Motor neuron (in vitro differentiated cells): ENCODE measurements around the gene TRPC6. TPM values are rescaled to one million over a fixed set of nuclear protein-coding genes. Genes with fewer than 3 reads are reported as not detected.
"Not testable (repeated sequence)": the region's sequence is repeated elsewhere in the genome, so short reads cannot be mapped to it uniquely, and the experiment has no call there.

ENCODE experiments used
- ATAC-seq, 8 experiments: fragments of 200-7000 bp; cut with Tn5 transposase; replicated peaks in 6 of 8; 2 replicates each; pipeline ENCODE4 v1.8.0; 2021; ENCODE audit warnings: mild to moderate bottlenecking in 8 of 8, moderate library complexity in 8 of 8
- H3K27ac ChIP-seq, 2 donors: fragments of 250-450 bp; sonication (Bioruptor Pico); 2 replicates each; pipeline ENCODE4 v1.9.0; 2021; ENCODE audit warnings: antibody characterized with exemption in 2 of 2, mild to moderate bottlenecking in 2 of 2, moderate library complexity in 1 of 2
- H3K4me1 ChIP-seq, 2 donors: fragments of 250-450 bp; sonication (Bioruptor Pico); replicated peaks in 1 of 2; 2 replicates each; pipeline ENCODE4 v1.6.1; 2021; ENCODE audit warnings: antibody characterized with exemption in 2 of 2, mild to moderate bottlenecking in 2 of 2, moderate library complexity in 1 of 2
- H3K4me3 ChIP-seq, 5 donors: fragments of 250-450 bp; sonication (Bioruptor Pico); 2 replicates each; pipeline ENCODE4 v1.9.0; 2021; ENCODE audit warnings: antibody characterized with exemption in 5 of 5, mild to moderate bottlenecking in 5 of 5, moderate library complexity in 4 of 5
- WGBS, 10 experiments: fragments of 450-650 bp; shearing (Covaris generic); methylation state at CpG; one replicate each; pipeline ENCODE4 v1.0.0; 2022; 5-methylcytosine and 5-hydroxymethylcytosine counted together
- in situ Hi-C, 9 experiments: fragments of 400-800 bp; cut with MboI; loops; one replicate each; pipeline ENCODE4 v1.15.0; 2021; ENCODE audit warnings: low sequenced_read_pairs in 9 of 9, low pct_unique_long_range_greater_than_20kb in 2 of 9; ENCODE audit not compliant: unreplicated experiment in 9 of 9
- total RNA-seq, 8 experiments: library from RNA; unstranded; fragments of 300-600 nt; gene quantifications; 2 replicates each; pipeline versions ENCODE4 v1.2.3 to v1.2.4, GENCODE V29; 2022

Gene TRPC6
- total RNA-seq, 8 experiments from 2014 or later: 0.14 to 4.9 (median 0.49) TPM

DNA sequence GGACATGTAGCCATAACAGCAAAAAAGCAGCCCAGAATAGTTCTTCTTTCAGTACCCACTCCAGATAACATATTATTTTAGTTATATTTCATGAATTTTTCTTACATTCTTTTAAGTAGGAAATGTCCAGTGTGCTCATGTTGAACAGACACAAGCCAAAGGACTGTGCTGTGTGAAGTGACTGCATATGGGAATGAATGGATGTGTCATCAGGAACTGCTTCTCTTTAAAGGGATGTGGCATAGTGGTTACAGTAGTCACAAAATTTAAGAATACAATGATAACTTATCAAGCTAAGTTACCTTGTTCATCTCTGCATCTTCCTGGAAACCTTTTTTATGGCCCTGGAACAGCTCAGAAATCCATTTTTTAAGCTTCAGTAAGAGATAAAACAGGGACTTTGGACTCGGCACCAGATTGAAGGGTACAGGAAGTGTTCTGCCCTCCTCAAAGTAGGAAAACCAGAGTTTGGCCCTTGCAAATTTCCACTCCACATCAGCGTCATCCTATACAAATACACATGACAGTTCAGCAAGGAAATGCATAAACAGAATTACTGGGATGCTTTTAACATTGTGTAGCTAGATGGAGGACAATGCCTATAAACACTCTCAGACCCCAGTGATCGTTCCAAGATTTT, 112.8 kb downstream of the TRPC6 start:
- in situ Hi-C loops: loop anchor here in 2 of 9 experiments (10.0 to 25.0 kb wide), 3 partner anchors 374 to 541 kb away; no protein-coding TSS in a partner anchor
- Histone ChIP-seq H3K4me1 (no peaks in the 10 kb centered on the region), H3K27ac (no peak overlapping the region), H3K4me3 (no peak overlapping the region)
- ATAC-seq: peak in 3 of 8 experiments; percentile 59 to 87 (median 75)
- WGBS, 10 experiments: 50 to 100% (median 85%) methylated on average over 1 to 3 of the region's 3 CpGs

DNA sequence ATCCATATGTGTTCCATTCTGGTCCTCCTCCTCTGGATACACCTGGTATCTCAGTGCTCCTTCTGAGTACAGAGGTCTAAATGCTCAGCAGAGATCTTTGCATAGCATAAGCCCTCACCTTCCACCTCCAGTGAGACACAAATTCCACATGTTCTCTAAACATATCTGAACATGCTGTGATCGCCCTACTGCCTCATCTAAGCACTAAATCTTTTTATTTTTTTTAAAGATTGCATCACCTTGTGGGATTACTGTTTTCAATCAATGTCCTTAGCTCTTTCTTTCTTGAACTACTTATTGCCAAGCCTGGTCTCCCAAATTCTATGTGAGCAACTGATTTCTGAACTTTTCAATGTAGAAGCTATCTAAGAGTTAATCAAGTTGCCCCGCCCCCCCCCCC, 113.4 kb downstream of the TRPC6 start:
- WGBS, 10 experiments: 10 to 100% (median 78%) methylated on average over 1 to 2 of the region's 2 CpGs
- no peak overlapping the region for H3K27ac ChIP-seq
- no peak overlapping the region for H3K4me3 ChIP-seq
- in situ Hi-C loops: loop anchor here in 2 of 9 experiments (10.0 to 25.0 kb wide), 3 partner anchors 374 to 542 kb away; no protein-coding TSS in a partner anchor
- peak in 1 of 8 experiments; percentile 12 for ATAC-seq
- no peaks in the 10 kb centered on the region for H3K4me1 ChIP-seq

DNA sequence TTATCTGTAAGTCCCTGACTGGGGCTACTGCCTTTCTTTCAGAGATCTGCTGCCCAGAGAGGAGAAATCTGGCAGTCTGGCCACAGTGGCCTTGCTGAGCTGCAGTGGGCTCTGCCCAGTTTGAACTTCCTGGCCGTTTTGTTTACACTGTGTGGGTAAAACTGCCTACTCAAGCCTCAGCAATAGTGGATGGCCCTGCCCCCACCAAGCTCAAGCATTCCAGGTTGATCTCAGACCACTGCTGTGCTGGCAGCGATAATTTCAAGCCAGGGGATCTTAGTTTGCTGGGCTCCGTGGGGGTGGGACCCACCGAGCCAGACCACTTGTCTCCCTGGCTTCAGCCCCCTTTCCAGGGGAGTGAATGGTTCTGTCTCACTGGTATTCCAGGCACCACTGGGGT, 117.5 kb downstream of the TRPC6 start:
- Histone ChIP-seq H3K4me3 (no peak overlapping the region), H3K27ac (no peak overlapping the region), H3K4me1 (no peaks in the 10 kb centered on the region)
- no peak for ATAC-seq
- in situ Hi-C loops: loop anchor here in 3 of 9 experiments (10.0 to 25.0 kb wide), 3 partner anchors 378 to 546 kb away; no protein-coding TSS in a partner anchor
- WGBS, 10 experiments: 20 to 72% (median 43%) methylated on average over 1 to 3 of the region's 4 CpGs; no CpG with 5 or more reads in 4 of the 10 experiments

DNA sequence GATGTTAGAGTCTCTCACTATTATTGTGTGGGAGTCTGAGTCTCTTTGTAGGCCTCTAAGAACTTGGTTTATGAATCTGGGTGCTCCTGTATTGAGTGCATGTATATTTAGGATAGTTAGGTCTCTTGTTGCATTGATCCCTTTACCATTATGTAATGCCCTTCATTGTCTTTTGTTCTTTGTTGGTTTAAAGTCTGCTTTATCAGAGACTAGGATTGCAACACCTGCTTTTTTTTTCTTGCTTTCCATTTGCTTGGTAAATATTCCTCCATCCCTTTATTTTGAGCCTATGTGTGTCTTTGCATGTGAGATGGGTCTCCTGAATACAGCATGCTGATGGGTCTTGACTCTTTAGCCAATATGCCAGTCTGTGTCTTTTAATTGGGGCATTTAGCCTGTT, 119.4 kb downstream of the TRPC6 start:
- not testable (repeated sequence) for ATAC-seq, H3K4me3 ChIP-seq, H3K4me1 ChIP-seq, H3K27ac ChIP-seq
- in situ Hi-C loops: loop anchor here in 3 of 9 experiments (10.0 to 25.0 kb wide), 3 partner anchors 380 to 548 kb away; no protein-coding TSS in a partner anchor

DNA sequence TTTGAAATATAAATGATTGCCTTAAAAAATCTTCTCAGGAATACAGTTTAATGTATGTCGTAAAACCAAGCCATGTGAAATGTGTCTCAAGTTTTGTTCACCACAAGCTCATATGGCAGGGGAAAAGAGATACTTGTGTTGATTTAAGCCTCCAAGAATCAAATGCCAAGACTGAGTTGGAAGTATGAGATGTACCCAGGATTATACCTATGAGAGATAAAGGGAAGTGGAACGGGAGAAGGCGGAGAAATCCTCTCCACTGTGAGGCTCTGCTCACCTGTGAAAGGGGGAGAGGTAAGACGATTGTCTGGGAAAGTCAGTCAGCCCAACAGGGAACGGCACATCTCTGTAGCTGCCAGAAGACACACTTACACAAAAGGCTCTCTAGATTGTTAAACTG, 124.8 kb downstream of the TRPC6 start:
- no peak for ATAC-seq
- 80 to 100% (median 89%) methylated on average over 3 to 4 of the region's 5 CpGs; no CpG with 5 or more reads in 2 of the 10 experiments for WGBS, 10 experiments
- Histone ChIP-seq H3K4me3 (no peak overlapping the region), H3K27ac (no peak overlapping the region), H3K4me1 (no peaks in the 10 kb centered on the region)
- in situ Hi-C loops: loop anchor here in 3 of 9 experiments (10.0 to 25.0 kb wide), 3 partner anchors 386 to 553 kb away; no protein-coding TSS in a partner anchor

DNA sequence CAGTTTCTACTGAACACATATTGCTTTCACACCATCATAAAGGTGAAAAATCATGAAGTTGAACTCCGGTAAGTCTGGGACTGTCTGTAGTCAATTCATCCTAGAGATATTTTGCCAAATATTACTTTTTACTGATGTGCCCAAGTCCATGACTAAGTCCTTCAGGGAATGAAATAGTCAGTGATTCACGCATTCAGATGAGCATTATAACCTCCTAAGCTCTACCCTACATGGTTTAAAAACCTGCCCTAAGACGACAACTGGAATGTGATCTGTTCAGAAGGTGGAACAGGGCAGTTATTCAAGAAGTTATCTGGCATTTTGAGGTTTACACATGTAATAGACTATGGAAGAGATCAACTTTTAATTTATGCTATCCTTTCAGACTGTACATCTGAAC, 125.6 kb downstream of the TRPC6 start:
- Histone ChIP-seq H3K4me3 (no peak overlapping the region), H3K4me1 (no peaks in the 10 kb centered on the region), H3K27ac (no peak overlapping the region)
- WGBS, 10 experiments: 17 to 89% (median 62%) methylated on average over 1 to 3 of the region's 3 CpGs; no CpG with 5 or more reads in 2 of the 10 experiments
- ATAC-seq: peak in 2 of 8 experiments; percentile 63 to 77
- in situ Hi-C loops: loop anchor here in 3 of 9 experiments (10.0 to 25.0 kb wide), 3 partner anchors 387 to 554 kb away; no protein-coding TSS in a partner anchor

DNA sequence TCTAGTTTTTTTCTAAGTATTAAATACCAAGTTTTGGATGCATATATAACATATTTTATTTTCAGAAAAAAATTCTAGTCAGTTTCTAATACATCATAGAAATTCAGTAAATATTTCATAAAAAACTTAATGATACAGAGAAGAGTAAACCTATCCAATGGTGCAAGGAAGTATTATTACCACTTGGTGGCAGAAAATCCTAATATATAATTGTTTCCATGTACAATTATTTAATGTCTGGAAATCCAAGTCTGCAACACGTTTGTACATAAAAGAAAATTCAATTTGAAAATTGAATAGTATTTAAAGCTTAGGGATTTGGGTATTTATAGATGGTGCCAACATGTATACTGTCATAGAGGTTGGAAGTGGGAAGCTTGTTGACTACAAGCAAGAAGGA, 127.0 kb downstream of the TRPC6 start:
- Histone ChIP-seq H3K4me1 (no peaks in the 10 kb centered on the region), H3K27ac (no peak overlapping the region), H3K4me3 (no peak overlapping the region)
- ATAC-seq: peak in 3 of 8 experiments; percentile 45 to 72 (median 59)
- 0 to 10% (median 0%) methylated on average over 1 of the region's 1 CpG; no CpG with 5 or more reads in 3 of the 10 experiments for WGBS, 10 experiments
- in situ Hi-C loops: loop anchor here in 3 of 9 experiments (10.0 to 25.0 kb wide), 3 partner anchors 388 to 555 kb away; no protein-coding TSS in a partner anchor

DNA sequence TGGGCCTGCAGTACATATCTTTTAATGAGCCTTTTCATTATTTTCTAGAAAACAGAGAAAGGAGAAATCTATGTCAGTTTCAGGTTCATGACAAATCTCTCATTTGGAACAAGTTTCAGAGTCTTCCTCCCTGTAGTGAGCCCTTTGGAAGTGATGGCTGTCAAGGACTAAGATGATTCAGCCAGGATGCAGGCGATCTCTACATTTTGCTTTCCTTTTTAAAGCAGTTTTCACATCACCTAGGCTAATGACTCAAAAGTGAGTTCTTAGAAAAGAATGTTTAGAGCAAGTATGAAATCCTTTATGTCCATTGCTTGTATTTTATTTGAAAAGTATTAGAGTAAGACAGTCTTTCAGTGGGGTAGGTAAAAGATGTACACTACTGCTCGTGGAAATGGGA, 130.1 kb downstream of the TRPC6 start:
- 25 to 100% (median 79%) methylated on average over 1 to 2 of the region's 2 CpGs; no CpG with 5 or more reads in 1 of the 10 experiments for WGBS, 10 experiments
- Histone ChIP-seq H3K4me3 (no peak overlapping the region), H3K27ac (no peak overlapping the region), H3K4me1 (no peaks in the 10 kb centered on the region)
- in situ Hi-C loops: loop anchor here in 3 of 9 experiments (10.0 to 25.0 kb wide), 3 partner anchors 391 to 559 kb away; no protein-coding TSS in a partner anchor
- ATAC-seq: no peak

DNA sequence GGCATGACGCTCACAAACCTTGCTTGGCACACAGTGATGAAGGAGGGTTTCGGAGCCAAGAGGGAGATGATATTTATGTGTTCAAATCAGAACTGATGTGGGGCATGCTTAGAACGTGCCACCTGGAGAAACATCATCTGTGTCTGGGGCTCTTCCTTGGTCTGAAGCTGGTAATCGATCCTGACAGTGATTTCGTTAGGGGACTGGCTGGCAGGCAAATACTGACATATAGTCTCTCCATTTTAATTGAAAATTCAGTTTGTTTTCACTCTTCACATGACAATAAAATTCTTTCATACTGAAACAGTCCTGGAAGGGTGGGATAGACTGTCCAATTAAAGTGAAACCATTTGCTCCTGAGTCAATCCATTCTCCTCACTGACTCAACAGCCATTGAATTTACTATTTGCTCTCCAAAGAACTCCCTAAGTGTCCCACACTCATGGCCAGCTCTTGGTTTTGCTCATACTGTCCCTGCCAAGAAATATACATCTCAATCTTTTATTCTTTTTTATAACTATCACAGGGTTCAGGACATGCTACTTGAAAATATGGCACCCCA, 134.8 kb downstream of the TRPC6 start:
- H3K4me1 ChIP-seq: peaks cover 0 to 3% of the 10 kb centered on the region in 2 donors
- no peak overlapping the region for H3K4me3 ChIP-seq
- in situ Hi-C loops: loop anchor here in 1 of 9 experiments (25.0 kb wide), 1 partner anchor 563 kb away; no protein-coding TSS in a partner anchor
- H3K27ac ChIP-seq: no peak overlapping the region
- 78 to 85% (median 83%) methylated on average over 1 to 5 of the region's 5 CpGs; no CpG with 5 or more reads in 4 of the 10 experiments for WGBS, 10 experiments
- ATAC-seq: no peak

DNA sequence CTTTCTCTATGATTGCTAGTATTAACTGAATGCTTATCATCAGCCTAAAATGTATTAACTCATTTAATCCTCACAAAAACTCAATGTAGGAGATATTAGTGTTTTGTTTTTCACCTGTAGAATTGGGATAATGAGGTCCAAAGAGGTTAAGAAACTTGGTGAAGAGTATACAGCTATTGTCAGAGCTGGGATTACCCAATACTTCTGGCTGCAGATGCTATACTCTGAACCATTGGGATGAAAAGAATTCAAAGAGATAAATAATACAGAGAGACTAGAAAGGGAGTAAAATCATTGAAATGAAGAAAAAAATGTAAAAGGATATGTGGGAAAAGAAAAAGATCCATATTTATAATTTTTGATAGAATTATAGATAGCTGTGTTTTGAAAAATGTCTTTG, 137.1 kb downstream of the TRPC6 start:
- no peak for ATAC-seq
- peaks cover 0 to 3% of the 10 kb centered on the region in 2 donors for H3K4me1 ChIP-seq
- H3K27ac ChIP-seq: no peak overlapping the region
- in situ Hi-C loops: loop anchor here in 1 of 9 experiments (25.0 kb wide), 1 partner anchor 566 kb away; no protein-coding TSS in a partner anchor
- H3K4me3 ChIP-seq: no peak overlapping the region

DNA sequence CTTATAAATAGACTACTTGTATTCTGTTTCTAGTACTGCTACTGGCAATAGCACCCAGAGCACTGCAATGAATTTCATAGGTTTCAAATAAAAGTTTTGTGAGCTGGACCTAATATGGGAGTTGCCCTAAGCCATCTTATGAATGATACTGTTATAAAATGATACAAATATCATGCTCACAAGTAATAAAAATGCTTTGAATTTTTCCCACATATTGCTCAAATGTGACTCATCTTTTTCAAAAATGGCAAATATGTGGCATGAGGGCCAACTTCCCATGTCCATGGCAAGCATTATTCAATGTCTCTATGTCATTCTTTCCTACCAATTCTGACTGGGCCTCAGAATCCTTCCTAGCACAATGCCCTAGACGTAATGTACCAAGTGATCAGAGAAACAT, 137.6 kb downstream of the TRPC6 start:
- Histone ChIP-seq H3K4me3 (no peak overlapping the region), H3K4me1 (peaks cover 0 to 3% of the 10 kb centered on the region in 2 donors), H3K27ac (no peak overlapping the region)
- in situ Hi-C loops: loop anchor here in 1 of 9 experiments (25.0 kb wide), 1 partner anchor 566 kb away; no protein-coding TSS in a partner anchor
- ATAC-seq: no peak
- 50 to 100% (median 83%) methylated on average over 1 of the region's 1 CpG; no CpG with 5 or more reads in 2 of the 10 experiments for WGBS, 10 experiments

DNA sequence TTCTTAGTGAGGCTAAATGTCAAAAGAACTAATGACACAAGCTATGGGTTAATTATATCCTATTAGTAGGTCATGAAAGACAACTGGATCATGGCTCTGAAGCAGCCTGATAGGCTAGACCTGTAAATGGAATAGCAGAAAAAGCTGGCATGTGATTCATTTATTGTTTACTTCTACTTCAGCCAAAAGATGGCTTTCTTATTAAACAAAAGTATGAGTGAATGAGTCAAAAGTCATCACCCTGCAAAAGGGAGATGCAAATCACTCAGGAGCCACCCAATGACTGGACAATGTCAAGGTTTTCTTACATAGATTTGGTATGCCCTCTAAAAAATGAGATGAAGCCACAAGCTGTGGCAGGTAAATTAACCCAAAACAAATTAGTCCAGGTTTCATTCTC, 138.0 kb downstream of the TRPC6 start:
- ATAC-seq: peak in 2 of 8 experiments; percentile 22 to 30
- Histone ChIP-seq H3K27ac (no peak overlapping the region), H3K4me1 (peaks cover 0 to 3% of the 10 kb centered on the region in 2 donors), H3K4me3 (no peak overlapping the region)
- in situ Hi-C loops: loop anchor here in 1 of 9 experiments (25.0 kb wide), 1 partner anchor 567 kb away; no protein-coding TSS in a partner anchor

DNA sequence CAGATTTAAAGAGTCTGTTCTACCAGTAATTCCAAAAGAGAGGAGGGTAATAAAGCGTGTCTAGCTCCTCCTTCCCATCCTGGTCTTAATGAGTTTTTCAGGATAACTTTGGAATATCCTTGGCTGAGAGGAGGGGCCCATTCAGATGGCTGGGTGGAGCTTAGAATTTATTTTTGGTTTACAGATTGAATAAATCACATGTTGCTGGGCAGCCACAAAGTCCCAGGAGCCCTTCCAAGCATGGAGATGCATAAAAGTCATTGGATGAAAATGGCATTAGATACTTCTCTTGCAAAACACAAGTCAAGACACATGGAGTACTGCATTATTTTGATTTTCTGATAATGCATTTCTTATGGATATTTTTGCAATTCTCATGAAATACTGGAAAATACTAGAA, 139.0 kb downstream of the TRPC6 start:
- no peak overlapping the region for H3K4me3 ChIP-seq
- 14 to 100% (median 60%) methylated on average over 1 of the region's 1 CpG; no CpG with 5 or more reads in 3 of the 10 experiments for WGBS, 10 experiments
- H3K27ac ChIP-seq: no peak overlapping the region
- in situ Hi-C loops: loop anchor here in 1 of 9 experiments (25.0 kb wide), 1 partner anchor 567 kb away; no protein-coding TSS in a partner anchor
- peak in 4 of 8 experiments; percentile 26 to 69 (median 63) for ATAC-seq
- H3K4me1 ChIP-seq: peaks cover 0 to 3% of the 10 kb centered on the region in 2 donors
